ENCODE measurements around the gene GAL3ST2.
"Not testable (repeated sequence)": the region's sequence is repeated elsewhere in the genome, so short reads cannot be mapped to it uniquely, and the experiment has no call there.

GAL3ST2 gene

DNA sequence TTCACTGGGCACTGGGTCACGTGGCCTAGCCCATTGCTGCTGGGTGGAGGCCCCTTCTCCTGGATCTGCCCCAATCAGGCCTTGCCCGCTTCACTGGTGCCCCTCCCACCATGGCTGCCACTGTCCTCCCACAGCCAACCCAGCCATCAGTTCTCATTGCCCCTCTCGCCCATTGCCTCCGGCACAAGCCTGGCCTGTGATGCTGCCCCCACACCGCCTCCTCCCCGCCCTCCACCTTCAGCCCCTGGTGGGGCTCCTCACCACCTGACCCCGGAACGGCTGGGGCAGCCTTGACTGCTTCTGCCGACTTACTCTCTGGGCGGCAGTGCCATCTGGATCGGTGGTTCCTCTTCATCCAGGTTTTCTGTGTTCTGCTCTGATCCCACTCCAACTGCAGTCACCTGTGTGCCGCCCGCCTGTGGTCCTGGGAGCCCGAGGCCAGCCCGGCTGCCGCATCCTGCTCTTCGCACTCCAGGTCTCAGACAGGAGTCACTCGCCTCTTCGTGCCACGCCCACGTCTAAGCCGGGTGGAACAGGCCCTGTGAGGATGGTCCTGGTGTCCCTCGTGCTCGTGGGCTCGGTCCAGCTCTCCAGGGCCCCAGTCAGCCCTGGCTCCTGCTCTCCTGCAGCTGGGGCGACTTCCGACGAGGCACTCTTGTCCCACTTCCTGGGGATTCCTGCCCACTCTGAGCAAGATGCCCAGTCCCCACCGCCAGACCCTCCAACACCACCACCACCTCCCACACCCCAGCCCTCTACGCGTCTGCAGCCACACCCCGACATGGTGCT is 28.0 kb upstream of the GAL3ST2 start:
- DNase-seq (ENCODE audit: low read depth) = no peak

- no peak for DNase-seq (ENCODE audit: low read depth)
These were observed 26.4 kb upstream of the GAL3ST2 start for GRCh38 chr2:241750076-241750840.

DNA sequence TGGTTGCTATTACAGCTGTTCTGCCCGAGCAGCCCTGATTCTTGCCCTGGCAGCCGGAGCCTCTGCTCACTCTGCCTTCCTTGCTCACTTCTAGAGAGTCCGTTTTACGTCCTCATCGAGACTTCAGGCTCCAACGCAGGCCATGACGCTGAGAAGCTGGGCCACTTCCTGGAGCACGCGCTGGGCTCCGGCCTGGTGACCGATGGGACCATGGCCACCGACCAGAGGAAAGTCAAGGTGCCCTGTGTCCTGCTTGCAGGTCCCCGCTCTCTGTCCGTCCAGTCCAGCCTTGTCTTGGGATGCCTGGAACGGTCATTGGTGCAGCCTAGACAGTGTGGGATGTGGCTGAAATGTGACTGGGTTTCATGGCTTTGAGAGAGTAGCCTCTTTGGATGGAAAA is 25.5 kb upstream of the GAL3ST2 start:
- DNase-seq (ENCODE audit: low read depth) = no peak

DNA sequence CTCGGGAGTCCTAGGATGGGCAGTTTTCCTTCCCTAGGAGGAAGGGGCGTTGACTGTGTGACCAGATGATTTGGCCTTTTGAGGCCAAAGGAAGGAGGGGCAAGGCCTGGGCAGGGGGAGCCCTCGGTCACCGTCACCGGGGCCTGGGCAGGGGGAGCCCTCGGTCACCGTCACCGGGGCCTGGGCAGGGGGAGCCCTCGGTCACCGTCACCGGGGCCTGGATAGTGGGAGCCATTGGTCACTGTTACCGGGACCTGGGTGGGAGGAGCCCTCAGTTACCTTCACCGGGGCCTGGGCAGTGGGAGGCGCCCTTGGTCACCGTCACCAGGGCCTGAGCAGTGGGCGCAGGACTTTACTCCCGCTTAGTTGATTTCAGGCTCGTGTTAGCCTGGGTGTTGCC is 24.8 kb upstream of the GAL3ST2 start:
- DNase-seq (ENCODE audit: low read depth) = no peak

GRCh38 chr2:241752253-241752652 is 24.4 kb upstream of the GAL3ST2 start:
- DNase-seq (ENCODE audit: low read depth) = no peak

DNA sequence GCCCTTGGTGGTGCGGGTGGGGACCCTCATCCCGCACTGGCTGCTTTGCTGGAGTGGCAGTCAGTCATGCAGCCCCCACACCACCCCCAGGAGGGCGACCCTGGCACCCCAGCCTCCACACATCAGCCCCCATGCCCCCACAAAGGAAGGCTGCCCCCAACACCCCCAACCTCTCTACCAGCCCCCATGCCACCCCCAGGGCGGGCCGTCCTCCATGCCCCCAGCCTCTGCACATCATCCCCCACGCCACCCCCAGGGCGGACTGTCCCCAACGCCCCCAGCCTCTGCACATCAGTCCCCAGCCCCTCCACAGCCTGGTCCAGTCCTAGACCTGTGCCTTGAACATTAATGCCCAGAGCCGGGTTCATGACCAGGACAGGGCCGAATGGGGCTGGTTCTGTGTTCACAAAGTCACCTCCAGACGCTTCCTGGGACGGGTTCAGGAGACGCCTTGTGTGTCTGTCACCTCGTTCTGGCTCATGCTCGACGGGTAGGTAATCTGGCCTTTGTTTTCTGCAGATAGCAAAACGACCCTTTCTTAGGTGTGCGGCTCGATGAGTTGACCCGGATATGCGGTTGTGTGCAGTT is 23.8 kb upstream of the GAL3ST2 start:
- no peak for DNase-seq (ENCODE audit: low read depth)

DNA sequence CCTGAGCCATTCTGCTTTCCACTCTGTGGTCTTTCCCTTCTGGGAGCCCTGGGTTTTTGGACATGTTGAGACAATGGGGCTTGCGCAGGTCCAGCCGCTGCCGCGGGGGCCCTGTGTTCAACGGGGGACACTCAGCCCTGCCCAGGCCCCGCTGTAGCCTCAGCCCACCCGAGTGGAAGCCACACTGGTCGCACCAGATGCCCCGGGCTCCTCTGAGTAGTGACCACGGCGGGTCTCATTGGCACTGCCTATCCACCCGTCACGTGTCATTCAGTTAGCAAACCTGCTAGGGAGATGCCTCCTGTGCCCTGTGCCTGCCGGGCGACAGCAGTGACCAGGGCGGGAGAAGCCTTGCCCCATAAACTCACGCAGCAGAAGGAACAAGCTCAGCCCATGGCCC is 23.1 kb upstream of the GAL3ST2 start:
- no peak for DNase-seq (ENCODE audit: low read depth)

GRCh38 chr2:241754042-241754441 is 22.6 kb upstream of the GAL3ST2 start:
- no peak for DNase-seq (ENCODE audit: low read depth)

GRCh38 chr2:241755166-241755565 is 21.5 kb upstream of the GAL3ST2 start:
- DNase-seq (ENCODE audit: low read depth) = no peak

GRCh38 chr2:241755777-241756176 is 20.8 kb upstream of the GAL3ST2 start:
- no peak for DNase-seq (ENCODE audit: low read depth)

DNA sequence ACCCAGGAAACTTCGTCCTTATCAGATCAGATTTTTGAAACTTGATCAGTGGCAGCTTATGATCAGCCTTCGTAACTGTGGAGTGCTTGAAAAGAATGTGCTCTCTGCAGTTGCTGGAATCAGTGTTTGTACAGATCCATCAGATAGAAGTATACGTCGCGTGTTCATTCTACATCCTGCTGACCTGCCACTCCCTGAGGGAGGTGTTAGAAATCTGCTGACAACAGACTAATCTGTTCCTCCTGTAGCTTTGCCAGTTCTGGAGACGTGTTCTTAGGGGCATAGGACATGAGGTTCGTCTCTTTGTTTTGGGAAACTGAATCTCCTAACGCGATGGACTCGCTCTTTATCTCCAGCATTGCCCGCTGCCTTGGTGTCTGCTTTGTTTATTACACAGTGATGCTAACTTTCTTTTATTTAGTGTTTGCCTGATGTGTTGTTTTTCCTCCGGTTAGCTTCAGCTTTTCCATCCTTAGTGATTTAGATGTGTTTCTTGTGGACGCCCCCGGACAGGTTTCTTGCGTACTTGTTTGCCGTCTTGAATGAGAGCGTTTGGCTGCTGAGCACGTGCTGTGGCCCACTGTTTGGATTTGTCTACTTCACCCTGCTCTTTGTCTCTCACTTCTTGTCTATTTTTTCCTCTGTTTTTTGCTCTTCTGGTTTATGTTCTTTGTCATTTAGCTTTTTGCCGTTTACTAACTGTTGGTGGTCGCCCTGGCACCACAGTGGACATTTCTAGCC is 17.4 kb upstream of the GAL3ST2 start:
- no peak for DNase-seq (ENCODE audit: low read depth)

DNA sequence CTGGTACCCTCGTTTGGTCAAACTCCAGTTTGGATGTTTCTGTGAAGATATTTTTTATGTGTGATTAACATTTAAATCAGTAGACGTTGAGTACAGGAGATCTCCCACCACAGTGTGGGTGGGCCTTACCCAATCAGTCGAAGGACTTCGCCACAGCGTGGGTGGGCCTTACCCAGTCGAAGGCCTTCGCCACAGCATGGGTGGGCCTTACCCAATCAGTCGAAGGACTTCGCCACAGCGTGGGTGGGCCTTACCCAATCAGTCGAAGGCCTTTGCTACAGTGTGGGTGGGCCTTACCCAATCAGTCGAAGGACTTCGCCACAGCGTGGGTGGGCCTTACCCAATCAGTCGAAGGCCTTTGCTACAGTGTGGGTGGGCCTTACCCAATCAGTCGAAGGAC is 16.7 kb upstream of the GAL3ST2 start:
- not testable (repeated sequence) for DNase-seq (ENCODE audit: low read depth)

GRCh38 chr2:241760301-241760771 is 16.3 kb upstream of the GAL3ST2 start:
- DNase-seq (ENCODE audit: low read depth) = no peak

DNA sequence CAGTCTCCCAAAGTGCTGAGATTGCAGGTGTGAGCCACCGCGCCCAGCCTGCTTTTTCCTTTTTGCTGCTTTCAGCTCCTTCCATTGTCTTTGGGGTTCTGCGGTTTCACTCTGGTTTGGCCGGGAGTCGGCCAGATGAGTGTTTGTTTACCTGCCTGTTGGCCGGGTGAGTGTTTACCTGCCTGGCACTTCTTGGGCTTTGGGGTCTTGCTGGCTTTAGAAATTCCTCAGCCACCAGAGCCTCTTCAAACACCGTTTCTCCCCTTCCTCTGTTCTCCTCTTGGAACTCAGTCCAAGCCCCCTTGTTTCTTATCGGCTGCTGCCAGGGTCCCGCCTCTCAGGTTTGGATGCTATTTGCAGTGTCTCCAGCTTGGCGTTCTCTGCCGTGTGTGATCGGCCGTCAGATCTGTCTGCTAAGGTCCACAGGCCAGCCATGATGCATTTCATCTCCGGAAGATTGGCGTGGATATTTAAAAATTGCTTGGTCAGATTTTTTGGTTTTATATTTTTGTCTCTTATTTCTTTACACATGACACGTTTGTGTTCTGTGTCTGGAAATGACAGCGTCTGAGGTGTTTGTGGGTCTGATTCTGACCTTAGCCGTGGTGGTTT is 14.2 kb upstream of the GAL3ST2 start:
- no peak for DNase-seq (ENCODE audit: low read depth)

GRCh38 chr2:241762933-241763369 is 13.7 kb upstream of the GAL3ST2 start:
- DNase-seq (ENCODE audit: low read depth) = no peak

GRCh38 chr2:241763551-241764274 is 12.9 kb upstream of the GAL3ST2 start:
- no peak for DNase-seq (ENCODE audit: low read depth)

DNA sequence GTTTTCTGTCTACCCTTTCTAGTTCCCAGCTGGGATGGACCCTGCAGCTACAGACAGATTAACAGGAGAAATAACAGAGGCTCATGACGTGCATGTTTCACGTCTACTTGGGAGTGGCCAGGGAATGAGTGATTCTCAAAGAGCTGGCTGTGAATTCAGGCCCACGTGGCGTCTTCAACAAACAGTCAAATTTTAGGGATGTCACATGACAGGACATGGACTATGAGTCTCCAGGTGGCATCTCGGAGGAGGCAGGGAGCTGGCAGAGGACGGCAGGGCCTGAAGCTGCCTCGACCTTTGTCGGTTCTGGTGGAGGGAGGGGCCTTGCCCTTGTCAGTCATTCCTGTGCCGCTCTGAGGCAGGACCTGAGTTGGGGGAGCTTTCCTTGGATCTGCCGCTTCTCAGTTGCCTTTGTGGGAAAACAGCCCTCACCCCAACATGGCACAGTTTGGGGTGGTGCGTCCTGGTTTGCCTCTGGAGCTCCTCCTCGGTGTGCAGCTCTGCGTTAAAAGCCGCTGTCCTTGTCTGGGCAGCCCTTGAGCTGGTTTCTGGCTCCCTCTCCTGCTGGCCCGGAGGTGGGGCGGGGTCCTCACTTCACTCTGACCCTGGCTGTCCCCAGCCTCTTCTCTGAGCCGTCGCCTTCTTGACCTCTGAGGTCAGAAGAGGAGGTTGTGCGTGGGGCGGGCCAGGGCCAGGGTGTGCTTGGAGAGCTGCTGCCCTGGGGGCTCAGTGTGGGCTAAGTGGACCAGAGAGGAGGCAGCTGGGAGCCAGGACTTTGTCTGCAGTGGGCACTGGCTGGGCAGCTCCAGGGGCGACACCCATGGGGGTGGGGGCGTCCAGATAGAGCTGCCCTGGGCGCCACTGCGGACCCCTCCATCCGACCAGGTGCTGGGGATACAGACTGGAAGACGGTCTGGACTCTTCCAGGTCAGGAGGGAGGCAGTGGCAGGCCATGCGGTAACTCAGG is 12.1 kb upstream of the GAL3ST2 start:
- no peak for DNase-seq (ENCODE audit: low read depth)

GRCh38 chr2:241767464-241768250 is 9.0 kb upstream of the GAL3ST2 start:
- DNase-seq (ENCODE audit: low read depth) = no peak

DNA sequence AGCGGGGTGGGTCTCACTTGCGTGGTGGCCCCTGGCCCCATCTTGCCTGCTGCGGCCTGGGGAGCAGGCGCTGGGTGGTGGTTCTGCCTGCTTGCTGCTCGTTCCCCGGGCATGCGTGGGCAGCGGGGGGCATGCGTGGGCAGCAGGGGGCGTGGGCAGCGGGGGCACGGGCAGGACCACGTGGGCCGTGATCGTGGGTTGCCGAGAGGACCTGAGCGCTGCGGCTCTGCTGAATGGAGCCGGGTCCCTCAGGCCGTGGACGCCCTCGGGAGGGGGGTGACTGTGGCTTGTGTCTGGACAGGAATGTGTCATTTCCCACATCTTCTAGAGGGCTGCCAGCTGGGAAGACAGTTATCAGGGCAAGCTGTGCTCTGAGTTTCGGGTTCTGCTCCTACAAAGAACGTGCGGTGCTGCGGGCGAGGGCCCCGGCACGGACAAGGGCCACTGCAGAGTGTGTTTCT is 8.3 kb upstream of the GAL3ST2 start:
- DNase-seq (ENCODE audit: low read depth) = no peak

Measured in fibroblast of the conjunctiva (primary cell).